H1 (cell line): Measurements from ENCODE around the gene GRM5. TPM values are rescaled to one million over a fixed set of nuclear protein-coding genes. Genes with fewer than 3 reads are reported as not detected.
A peak's percentile ranks its signal among the peaks of the same experiment; 100 is the strongest.

ENCODE experiments used
- BACH1 ChIP-seq: IDR thresholded peaks from 2 replicates; pipeline ENCODE4 v1.6.1; 2012; ENCODE audit warnings: low read length, improper control_type of control experiment
- CBX5 ChIP-seq: fragments of 300-800, 300-1000 bp; sonication (generic); IDR thresholded peaks from 2 replicates; pipeline ENCODE4 v1.7.1; 2016; ENCODE audit warnings: antibody characterized with exemption, low read length, low read depth
- CHD7 ChIP-seq: fragments of 300-600 bp; sonication (generic); IDR thresholded peaks from 2 replicates; pipeline ENCODE4 v1.7.1; 2012; ENCODE audit warnings: low read length, moderate library complexity, mild to moderate bottlenecking, inconsistent platforms; ENCODE audit not compliant: insufficient replicate concordance
- HDAC6 ChIP-seq: IDR thresholded peaks from one replicate; pipeline ENCODE4 v1.7.1; 2012; ENCODE audit warnings: low read depth, mild to moderate bottlenecking, inconsistent platforms, low read length, moderate library complexity
- JUND ChIP-seq: IDR thresholded peaks from 2 replicates; pipeline ENCODE4 v1.6.1; 2011; ENCODE audit warnings: mild to moderate bottlenecking, improper control_type of control experiment, low read length
- PHF8 ChIP-seq: fragments of 200-600 bp; sonication (generic); conservative IDR thresholded peaks from 2 replicates; pipeline ENCODE4 v1.7.1; 2012; ENCODE audit warnings: low read depth, mild to moderate bottlenecking, inconsistent platforms, low read length, moderate library complexity
- TCF12 ChIP-seq: IDR thresholded peaks from 2 replicates; pipeline ENCODE4 v1.6.1; 2011; ENCODE audit warnings: low read depth, mild to moderate bottlenecking, low read length
- polyA plus RNA-seq, 7 experiments: library from polyadenylated mRNA; depleted of rRNA in 3 of 7; stranded (reverse) in 5 of 7; unstranded in 2 of 7; fragments of >200 nt in 5 of 7; fragments of 200-250 nt in 2 of 7; gene quantifications; 1 replicate in 5 of 7; 2 replicates in 1 of 7; 4 replicates in 1 of 7; pipeline versions ENCODE4 v1.2.1 to v1.2.3, GENCODE V29; 2011 to 2013; ENCODE audit warnings: missing spikeins in 2 of 7, mixed read lengths in 2 of 7
- total RNA-seq: library from RNA; stranded (reverse); fragmentation: NEBNext Ultra II Directional; extraction: Animal tissue kit (Norgen Biotek cat#: 25700); gene quantifications from 2 replicates; pipeline ENCODE4 v1.2.1, GENCODE V29; 2021
- TF ChIP-seq, protein P1 (sequence below), 3 experiments: IDR thresholded peaks; 1 replicate in 2 of 3; 2 replicates in 1 of 3; pipeline versions ENCODE4 v1.5.1 to v1.6.1; 2011; ENCODE audit warnings: low read length in 3 of 3, mild to moderate bottlenecking in 3 of 3, inconsistent platforms in 2 of 3, low read depth in 1 of 3, moderate library complexity in 1 of 3; ENCODE audit not compliant: insufficient read depth in 1 of 3; ENCODE audit errors: control extremely low read depth in 1 of 3

Gene GRM5
- total and polyA plus RNA-seq, 2 of the 8 experiments (the other 6 are each of a cell fraction or from before 2014, with no cell fraction given), result 0.15 to 0.43 TPM

DNA sequence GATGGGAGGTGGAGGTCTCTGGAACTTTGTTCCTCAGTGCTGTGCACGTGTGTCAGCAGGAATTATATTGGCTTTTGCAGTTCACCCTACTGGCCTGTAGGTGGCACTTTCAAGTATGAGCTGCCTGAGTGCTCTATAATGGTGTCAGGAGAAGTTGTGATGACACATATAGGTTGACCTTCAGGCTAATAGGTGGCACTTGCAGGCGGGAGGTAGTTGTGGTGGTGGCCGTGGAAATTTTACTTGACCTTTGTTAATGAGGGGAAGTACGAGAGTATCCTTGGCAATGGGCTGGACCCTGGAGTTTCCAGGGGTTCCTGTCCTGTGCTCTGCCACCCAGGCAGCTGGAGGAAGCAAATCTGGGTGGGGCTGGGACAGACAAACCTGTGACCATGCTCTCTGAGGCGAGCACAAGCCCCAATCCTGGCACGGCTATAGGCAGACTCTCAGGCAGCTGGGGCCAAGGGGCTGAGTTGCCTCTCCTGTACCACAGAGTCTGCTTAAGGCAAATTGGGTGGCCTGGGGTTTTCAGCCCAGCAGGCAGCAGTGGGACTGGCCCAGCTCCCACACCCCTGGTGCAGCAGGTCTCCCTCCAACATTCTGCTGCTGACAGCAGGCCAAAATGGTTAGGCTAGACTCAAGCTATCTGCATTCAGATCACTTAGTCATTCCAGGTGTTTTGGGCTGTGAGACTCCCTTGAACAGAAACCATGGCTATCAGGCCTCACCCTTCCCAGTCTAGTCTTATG, 580.7 kb downstream of the GRM5 start (continued):
- no peak for TF ChIP-seq CHD7
- peak; percentile 6; the same call in 1 of the 2 replicates for TF ChIP-seq JUND
- TF ChIP-seq, protein P1, sequence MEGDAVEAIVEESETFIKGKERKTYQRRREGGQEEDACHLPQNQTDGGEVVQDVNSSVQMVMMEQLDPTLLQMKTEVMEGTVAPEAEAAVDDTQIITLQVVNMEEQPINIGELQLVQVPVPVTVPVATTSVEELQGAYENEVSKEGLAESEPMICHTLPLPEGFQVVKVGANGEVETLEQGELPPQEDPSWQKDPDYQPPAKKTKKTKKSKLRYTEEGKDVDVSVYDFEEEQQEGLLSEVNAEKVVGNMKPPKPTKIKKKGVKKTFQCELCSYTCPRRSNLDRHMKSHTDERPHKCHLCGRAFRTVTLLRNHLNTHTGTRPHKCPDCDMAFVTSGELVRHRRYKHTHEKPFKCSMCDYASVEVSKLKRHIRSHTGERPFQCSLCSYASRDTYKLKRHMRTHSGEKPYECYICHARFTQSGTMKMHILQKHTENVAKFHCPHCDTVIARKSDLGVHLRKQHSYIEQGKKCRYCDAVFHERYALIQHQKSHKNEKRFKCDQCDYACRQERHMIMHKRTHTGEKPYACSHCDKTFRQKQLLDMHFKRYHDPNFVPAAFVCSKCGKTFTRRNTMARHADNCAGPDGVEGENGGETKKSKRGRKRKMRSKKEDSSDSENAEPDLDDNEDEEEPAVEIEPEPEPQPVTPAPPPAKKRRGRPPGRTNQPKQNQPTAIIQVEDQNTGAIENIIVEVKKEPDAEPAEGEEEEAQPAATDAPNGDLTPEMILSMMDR (IDR thresholded peaks at IDR 0.05; ENCODE audit: control extremely low read depth in 1 of 3, insufficient read depth in 1 of 3, low read depth in 1 of 3, low read length in 3 of 3), result peak; percentile 36 to 86 (median 63)
- no peak for TF ChIP-seq HDAC6
- TF ChIP-seq CBX5, result no peak
- no peak for TF ChIP-seq TCF12
- no peak for TF ChIP-seq PHF8
- no peak for TF ChIP-seq BACH1
